KG1 (cell line): ENCODE data around the gene BPI.
"Not testable (repeated sequence)": the region's sequence is repeated elsewhere in the genome, so short reads cannot be mapped to it uniquely, and the experiment has no call there.

Experiments used
- DNase-seq: peaks from one replicate; lab custom pipeline; 2025; lab: John Stamatoyannopoulos, UW

The BPI gene

GRCh38 chr20:38336726-38337125 lies 32.8 kb downstream of the BPI start:
- DNase-seq = no peak

DNA sequence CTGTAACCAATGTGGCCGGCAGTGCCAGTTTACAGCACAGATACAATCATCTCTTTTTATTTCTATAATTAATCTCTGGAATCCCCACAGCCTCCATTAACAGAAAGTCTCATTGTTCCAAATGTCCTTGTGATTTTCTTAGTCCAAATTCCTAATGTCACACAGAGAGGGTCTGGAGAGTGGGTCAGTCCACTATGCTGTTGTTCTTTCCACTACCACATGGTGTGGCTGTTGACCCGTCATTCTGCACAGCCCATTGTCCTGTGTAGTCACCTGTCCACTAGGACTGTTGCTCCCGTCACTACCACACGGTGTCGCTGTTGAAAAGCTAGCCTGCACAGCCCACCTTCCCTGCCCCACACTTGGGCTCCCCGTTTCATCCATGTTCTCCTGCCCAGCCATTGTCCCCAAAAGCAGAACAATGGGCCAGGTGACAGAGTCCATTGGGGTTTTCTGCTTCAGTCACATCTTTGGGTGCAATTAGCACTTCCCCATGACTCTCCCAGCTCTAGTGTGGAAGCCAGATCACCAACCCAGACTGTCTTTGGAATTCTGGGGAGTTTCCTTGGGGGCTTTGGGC lies 33.7 kb downstream of the BPI start:
- no peak for DNase-seq

DNA sequence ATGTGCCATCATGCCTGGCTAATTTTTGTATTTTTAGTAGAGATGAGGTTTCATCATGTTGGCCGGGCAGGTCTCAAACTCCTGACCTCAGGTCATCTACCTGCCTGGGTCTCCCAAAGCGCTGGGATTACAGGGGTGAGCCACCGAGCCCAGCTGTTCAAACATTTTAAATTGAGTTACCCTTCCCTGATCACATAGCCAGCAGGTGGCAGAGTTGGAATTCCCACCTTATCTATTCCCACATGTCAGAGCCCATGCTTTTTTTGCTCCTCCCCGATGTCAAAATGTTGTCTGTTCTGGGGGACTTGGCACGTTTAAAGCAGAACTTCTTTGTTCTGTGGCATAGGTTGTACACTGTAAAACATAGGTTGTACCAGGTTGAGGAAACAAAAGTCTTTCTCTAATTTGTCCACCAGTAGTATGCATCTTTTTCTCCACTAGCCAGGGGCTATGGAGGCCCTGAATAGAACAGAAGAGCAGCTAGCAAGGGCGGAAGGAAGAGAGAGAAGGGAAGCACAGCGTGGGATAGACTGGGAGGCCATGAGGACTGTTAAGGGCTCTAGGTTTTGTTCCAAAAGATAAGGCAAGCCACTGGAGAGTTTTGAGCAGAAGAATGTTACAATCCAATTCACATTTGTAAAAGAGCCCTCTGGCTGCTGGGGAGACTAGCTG lies 35.0 kb downstream of the BPI start:
- no peak for DNase-seq

GRCh38 chr20:38339521-38339896 lies 35.6 kb downstream of the BPI start:
- not testable (repeated sequence) for DNase-seq

GRCh38 chr20:38339997-38340396 lies 36.0 kb downstream of the BPI start:
- no peak for DNase-seq

GRCh38 chr20:38340693-38341092 lies 36.7 kb downstream of the BPI start:
- DNase-seq = no peak

GRCh38 chr20:38342216-38342615 lies 38.3 kb downstream of the BPI start:
- no peak for DNase-seq

DNA sequence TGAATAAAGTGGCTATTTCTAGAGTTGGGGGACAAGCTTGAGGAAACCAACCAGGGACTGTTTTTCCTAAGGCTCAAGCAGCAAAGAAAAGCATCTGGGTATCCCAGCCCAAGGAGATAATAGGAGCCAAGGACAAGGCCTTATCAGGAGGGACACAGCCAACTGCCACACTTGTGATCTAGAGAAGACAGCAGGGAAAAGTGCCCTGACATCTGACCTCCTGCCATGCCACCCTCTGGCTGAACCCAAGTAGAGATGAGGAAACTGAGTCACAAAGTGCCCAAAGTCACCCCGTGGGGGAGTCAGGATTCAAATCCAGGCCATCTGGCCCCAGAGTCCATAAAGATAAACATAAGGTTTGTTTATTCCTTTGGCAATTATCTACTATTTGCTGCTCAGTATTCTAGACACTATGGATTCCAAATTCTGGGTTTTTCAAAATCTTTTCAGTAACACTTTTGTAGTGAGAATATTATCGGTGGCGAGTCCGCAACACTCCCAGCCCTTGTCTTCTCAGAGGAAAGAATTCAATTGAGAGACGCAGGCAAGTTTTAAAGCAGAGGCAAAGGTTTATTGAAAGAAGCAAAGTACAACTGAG lies 38.9 kb downstream of the BPI start:
- DNase-seq = no peak

- no peak for DNase-seq
Measured at GRCh38 chr20:38343311-38344106, 39.6 kb downstream of the BPI start.

DNA sequence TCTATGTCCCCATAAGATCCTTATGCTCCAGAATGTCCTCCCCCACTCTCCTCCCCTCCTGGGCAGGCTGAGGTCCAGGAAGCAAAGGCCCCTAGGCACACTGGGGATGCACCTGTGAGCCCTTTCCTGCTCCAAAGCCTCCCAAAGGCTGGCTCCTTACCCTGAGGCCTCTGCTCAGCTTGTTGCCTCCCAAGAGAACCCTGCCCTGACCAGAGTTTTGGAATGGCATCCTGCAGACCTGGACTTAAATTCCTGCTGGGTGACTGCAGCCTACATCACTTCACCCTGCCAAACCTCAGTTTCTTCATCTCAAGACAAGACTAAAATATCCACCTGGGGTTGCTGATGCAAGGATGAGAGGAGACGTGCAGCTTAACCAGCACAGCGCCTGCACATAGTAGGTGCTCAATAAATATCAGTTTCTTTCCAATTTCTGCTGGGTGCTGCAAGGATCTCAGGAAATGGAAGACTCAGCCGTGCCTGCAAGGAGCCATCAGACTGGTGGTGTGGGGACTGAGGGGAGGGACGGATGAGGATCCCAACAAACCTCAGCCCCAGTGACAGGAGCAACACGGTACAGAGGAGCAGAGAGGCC lies 40.2 kb downstream of the BPI start:
- DNase-seq = no peak

DNA sequence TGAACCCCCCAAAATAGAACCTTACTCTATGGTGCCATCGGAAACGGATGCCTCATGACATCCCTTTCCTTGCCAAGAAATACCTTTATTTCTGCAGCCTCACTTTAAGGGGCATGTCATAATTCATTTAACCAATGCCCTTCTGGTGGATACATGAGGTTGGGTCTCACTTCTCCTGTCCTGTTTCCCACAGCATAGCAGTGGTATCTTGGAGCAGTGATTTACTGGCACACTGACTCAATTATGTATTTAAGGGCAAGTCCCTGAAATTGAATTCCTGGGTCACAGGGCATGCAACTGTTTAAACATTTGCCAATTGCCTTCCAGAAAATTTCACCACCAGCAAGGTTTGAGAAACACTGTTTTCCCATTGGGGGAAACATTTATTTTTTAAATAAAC lies 41.7 kb downstream of the BPI start:
- DNase-seq = no peak

DNA sequence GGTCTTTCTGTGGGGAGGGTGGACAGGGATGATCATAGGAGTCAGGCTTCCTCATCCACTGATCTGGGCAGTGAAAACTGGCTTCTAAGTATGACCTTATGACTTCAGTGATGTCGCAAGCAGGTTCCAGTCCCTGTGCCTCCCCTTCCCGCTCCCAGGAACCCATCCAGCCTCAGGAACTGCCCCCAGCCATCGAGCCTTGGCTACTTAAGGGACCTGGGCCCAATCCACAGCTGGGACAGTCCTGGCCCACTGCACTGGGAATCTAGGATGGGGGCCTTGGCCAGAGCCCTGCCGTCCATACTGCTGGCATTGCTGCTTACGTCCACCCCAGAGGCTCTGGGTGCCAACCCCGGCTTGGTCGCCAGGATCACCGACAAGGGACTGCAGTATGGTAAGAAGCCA lies 42.3 kb downstream of the BPI start, which contains the start of gene LBP:
Gene LBP, plus strand, starts transcription at position 236 of the 405 bp plus-strand sequence. Its CDS starts 35 bp downstream, at position 271.
- DNase-seq = no peak

DNA sequence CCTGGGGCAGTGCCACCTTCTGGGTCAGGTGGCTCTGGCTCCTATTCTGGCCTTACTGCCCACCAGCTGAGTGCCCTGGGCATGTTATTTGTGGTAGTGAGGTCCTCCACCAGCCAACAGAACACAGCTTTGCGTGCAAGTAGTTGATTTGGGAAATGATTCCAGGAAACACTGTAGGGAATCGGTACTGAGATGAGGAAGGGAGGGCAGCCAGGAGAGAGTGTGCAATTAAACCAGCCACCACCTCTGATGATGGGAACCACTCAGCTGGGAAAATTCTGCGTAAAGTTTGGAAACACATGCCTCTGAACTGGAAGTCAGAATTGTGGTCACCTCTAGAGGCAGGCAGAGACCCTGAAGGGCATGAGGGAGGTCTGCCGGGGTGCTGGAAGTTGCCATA lies 42.8 kb downstream of the BPI start:
- no peak for DNase-seq

GRCh38 chr20:38349856-38350255 lies 45.9 kb downstream of the BPI start:
- no peak for DNase-seq

DNA sequence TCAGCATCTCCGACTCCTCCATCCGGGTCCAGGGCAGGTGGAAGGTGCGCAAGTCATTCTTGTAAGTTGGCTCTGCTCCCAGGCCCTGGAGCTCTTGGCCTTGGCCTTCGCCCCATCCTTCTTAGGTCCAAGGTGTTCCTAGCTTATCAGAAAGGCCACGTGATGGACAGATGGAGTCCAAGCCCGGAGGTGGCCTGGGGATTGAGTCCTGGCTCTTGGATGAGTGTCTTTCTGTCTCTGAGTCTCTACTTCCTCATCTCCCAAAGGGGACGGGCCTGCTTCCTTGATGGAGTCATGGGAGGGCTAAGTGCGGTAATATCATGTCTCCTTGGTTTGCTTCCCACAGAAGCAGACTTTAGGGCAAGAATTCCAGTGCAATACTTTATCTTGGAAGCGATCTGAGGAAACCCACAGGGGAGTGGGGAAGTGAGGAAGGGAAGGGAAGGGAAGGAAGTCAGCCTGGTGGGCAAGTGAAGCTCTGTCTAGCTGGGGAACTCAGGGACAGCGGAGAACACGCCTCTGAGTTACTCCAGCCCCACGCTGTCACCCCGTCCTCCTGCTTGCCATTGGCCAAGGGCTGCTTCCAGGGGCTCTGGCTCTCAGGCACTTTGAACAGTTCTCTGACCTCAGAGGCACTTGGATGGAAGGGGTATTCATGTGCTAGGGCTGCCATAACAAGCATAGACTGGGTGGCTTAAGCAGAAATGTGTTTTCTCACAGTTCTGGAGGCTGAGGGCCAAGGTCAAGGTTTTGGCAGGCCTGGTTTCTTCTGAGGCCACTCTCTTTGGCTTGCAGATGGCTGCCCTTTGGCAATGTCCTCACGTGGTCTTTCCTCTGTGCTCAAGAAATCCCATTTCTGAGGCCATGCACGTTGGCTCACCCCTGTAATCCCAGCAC lies 47.2 kb downstream of the BPI start:
- DNase-seq = no peak

DNA sequence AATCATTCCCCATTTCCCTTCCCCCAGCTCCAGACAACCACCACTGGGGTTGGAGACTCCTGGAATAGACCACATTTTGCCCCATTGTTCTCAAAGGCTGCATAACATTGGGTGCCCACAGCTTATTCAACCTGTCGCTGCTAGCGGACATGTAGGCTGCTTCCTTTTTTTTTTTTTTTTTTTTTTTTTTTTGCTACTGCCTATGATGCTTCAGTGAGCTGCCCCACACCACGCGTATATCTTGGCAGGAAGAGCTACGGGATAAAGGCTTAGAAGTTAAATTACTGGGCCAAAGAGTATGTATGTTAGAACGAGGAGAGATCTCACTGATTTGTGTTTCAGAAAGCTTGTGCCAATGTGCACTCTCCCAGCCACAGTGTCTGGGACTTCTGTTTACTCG lies 49.4 kb downstream of the BPI start:
- no peak for DNase-seq

DNA sequence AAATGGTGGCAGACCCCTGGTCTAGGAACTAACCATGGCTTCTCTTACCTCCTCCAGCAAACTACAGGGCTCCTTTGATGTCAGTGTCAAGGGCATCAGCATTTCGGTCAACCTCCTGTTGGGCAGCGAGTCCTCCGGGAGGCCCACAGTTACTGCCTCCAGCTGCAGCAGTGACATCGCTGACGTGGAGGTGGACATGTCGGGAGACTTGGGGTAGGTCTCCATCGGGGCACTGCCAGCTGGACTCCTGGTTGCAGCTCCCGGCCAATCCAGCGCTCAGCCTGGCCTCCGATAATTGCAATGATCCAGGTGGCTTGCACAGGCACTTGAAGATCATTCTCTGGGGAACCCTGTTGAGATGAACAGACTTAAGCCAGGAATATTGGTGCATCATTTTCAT lies 50.3 kb downstream of the BPI start:
- no peak for DNase-seq

- DNase-seq = no peak
Measured at GRCh38 chr20:38355161-38356012, 51.4 kb downstream of the BPI start.

GRCh38 chr20:38357653-38358207 lies 53.8 kb downstream of the BPI start:
- DNase-seq = no peak

DNA sequence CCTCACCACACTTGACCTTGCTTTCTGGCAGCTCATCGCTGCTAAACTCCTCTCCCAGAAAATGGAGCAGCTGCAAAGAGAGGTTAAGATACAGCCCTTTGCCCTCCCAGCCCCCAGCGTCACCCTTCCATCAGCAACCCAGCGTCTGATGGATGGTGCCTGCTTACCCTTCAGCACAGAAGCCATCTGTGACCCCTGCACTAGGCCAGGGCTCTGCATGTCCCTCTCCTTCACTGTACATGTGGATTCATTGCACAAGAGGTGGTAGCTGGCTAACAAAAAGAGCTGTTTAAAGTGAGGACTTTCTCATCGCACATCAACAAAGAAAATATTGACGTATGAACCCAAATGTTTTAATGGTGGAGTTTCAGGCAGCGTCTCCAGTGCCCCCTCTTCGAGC lies 54.6 kb downstream of the BPI start:
- no peak for DNase-seq
